Iris pigment epithelial cell (primary cell): ENCODE data around the gene EPB41L2.
A peak's percentile ranks its signal among the peaks of the same experiment; 100 is the strongest.

Experiments
- DNase-seq: peaks from one replicate; pipeline ENCODE4 v3.0.0-alpha.2; 2011; ENCODE audit warnings: low read depth

The EPB41L2 gene

DNA sequence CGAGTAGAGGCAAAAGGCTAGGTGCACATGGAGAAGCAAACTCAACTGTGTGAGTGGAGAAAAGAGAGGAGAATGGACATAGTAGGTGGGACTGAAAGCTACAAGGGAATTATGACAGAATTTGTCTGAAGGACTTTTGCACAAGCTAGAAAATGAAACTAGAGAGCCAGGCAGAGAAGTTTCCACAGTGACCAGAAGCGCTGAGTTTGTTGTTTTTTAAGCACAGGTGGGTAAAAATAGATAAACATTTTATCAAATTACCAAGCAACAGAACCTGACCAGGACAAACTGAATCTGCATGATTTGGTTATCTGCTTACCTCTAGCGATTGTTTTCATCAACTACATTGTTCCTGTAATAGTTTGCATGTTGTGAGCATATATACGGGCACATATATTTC lies 197.3 kb downstream of the EPB41L2 start:
- DNase-seq, result no peak

DNA sequence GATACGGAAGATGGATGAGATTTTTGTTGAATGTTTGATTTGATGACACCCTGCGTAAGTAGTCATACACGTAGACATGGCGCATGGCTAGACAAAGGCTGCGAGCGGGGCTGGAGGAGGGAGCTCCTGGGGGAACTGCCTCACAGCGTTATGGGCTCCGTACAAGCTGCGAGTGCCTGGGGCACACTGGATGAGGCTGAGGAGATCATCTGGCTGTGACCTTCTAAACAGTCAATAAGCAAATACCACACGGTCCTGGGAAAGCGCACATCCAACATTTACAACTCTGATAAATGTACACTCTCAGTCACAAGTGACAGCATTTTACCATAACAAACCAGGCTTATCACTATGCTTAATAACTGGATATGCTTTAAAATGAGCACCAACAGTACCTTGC lies 198.7 kb downstream of the EPB41L2 start:
- no peak for DNase-seq

GRCh38 chr6:130863415-130864230 lies 199.4 kb downstream of the EPB41L2 start:
- no peak for DNase-seq

DNA sequence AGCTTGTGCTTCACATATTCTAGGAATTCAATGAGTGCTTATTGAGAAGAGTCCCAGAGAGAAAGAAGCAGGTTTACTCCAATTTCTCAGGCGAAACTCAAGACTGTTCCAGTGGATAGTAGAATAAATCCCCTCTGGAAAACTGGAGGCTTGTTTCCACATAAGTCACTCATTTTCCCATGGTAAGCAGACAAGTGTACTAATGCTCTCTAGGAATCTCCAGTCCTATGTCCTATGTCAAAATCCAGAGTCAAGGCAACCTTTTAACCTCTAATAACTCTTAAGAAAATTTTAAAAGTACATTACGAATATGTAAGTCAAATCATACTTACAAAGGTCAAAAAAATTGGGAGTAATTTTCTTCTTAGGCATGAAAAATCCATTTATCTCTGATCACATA lies 200.7 kb downstream of the EPB41L2 start:
- DNase-seq, result no peak

- DNase-seq, result no peak
These were observed 203.7 kb downstream of the EPB41L2 start for GRCh38 chr6:130859161-130859867.

DNA sequence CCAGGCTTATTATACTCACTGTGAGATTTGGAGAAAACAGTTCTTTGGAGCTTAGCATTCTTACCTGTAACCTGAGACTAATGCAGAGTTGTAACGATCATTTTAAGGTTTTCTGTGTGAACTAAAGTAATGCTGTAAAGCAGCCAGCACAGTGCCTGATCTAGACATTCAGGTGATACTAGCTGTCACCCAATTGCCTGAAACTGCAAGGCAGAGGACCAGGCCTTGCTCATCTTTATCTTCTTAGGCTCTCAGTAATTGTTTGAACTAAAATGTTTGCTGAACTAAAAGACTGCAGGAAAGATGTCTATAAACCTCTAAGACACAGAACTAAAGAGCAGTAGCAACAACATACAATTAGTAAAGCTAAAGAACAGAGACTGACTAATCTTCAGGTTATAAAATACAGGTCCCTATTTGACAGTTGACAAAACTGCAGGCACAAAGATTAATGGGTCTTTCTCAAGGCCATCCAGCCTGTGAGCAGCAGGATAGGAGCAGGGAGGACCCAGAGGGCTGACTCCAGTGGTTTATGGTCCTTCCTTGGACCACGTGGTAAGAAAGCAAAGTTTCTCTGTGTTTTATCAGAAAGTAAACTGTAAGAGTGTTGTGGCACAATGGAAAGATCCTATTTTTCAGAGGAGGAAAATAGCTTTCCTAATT lies 204.4 kb downstream of the EPB41L2 start:
- DNase-seq, result no peak

DNA sequence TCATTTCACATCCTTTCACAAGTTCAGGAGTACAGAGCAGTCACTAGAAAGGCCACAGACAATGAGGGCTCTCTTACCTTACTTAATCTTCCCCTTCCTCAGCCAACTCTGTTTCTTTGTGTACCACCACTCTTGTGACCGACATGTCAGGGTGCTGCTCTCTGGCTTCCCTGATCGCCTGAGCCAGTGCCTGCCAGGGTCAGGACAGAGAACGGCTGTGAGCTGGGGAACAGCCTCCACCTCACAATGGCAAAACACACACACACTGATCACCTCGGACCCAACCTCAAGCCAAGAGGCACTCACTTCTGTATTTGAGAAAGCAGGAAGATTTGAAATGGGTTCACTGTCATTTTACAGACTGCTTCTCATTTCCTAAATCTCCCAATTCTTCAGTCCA lies 205.0 kb downstream of the EPB41L2 start:
- no peak for DNase-seq

- DNase-seq, result peak; percentile 41
These were observed 209.4 kb downstream of the EPB41L2 start for GRCh38 chr6:130853555-130854183.

DNA sequence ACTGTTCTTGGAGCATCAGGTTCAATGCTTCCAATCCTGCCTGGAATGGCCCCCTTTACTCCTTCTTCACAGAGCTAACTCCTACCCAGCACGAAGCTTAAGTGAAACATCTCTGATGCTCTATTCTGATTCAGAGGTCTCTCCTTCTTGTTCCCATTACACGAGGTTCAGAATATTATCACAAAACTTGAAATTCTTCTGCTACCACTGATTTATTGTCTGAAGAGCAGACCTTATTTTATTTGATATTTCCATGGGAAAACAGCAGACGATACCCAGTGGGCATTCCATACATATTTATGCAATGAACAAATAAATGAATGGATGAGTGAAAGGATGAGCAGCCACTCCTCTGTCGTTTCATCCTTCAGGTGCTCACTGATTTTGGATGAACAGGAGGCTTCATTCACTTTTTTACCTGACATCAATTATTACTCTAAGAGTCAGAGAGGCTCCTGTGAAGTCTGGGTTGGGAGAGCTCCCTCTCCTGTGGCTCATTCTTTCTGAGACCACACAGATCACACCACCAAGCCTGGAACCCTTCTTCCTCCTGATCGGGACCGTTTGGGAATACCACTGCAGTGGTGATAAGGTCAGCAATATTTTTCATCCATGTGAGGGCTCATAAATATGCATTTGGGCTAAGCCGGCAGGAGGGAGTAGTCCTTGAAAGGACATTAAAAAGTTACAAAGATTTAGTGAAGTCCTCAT lies 210.0 kb downstream of the EPB41L2 start:
- DNase-seq, result peak; percentile 17

DNA sequence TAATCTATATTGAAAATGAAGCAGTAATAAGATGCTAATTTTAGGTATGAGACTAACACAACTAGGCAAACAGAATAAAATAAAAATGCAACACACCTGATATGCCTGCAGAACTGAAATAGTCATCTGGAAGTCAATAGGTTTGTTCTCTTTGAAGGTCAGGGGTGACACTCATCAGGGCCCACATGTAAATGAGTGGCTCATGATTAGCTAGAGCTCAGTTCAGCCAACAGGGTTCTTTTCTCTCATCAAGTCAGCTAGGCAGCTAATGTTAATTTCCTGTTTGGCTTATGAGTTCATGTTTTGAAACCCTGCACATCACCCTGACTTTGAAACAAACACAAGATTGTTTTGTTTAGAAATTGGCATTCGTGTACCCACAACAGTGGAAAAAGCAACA lies 212.0 kb downstream of the EPB41L2 start:
- no peak for DNase-seq

- no peak for DNase-seq
These were observed 213.5 kb downstream of the EPB41L2 start for GRCh38 chr6:130849594-130849993.

- DNase-seq, result peak; percentile 14
These were observed 214.1 kb downstream of the EPB41L2 start for GRCh38 chr6:130848945-130849344.

GRCh38 chr6:130847001-130847910 lies 215.8 kb downstream of the EPB41L2 start:
- DNase-seq, result no peak

- DNase-seq, result no peak
These were observed 216.5 kb downstream of the EPB41L2 start for GRCh38 chr6:130846501-130846900.

GRCh38 chr6:130843575-130844320 lies 219.3 kb downstream of the EPB41L2 start:
- peak; percentile 29 for DNase-seq

GRCh38 chr6:130841128-130841728 lies 221.8 kb downstream of the EPB41L2 start:
- DNase-seq, result no peak

GRCh38 chr6:130840050-130840449 lies 223.0 kb downstream of the EPB41L2 start:
- no peak for DNase-seq

- no peak for DNase-seq
These were observed 223.7 kb downstream of the EPB41L2 start for GRCh38 chr6:130839379-130839778.

DNA sequence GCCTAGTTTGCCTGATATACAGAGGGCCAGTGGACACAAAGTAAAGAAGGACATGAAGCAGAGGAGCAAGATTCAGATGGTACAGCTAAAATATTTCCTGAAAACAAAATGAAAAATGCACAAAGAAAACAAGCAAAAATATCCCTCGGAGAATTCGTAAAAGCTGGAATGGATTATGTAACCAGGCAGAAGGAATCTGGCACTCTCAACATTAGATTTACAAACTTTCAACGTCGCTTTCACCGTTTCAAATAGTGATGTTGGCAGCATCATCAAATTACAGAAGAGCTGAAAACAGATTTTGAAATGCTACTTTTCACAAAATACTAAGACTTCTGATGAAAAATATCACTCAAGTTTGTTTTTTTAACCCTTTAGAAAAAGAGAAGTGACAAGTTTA lies 224.1 kb downstream of the EPB41L2 start:
- no peak for DNase-seq
